ENCODE results near the gene ATP4B.

GRCh38 chr13:113630804-113631203 lies 27.2 kb downstream of the ATP4B start:
- TF ChIP-seq CTCF (IDR thresholded peaks at IDR 0.05 in 2 of 3, conservative IDR thresholded peaks at IDR 0.05 in 1 of 3; ENCODE audit: borderline replicate concordance in 1 of 3, insufficient read depth in 1 of 3, low read depth in 2 of 3, low read length in 2 of 3) (no peak), REST (IDR thresholded peaks at IDR 0.05; ENCODE audit: low read depth) (no peak), CBX3 (IDR thresholded peaks at IDR 0.05; ENCODE audit: low read depth) (no peak), POLR2AphosphoS5 (IDR thresholded peaks at IDR 0.05; ENCODE audit: low read depth, low read length) (no peak), EZH2 (IDR thresholded peaks at IDR 0.05) (no peak), RAD21 (IDR thresholded peaks at IDR 0.05; ENCODE audit: low read depth) (no peak), POLR2A (IDR thresholded peaks at IDR 0.05; ENCODE audit: borderline replicate concordance, extremely low read depth, insufficient read depth, insufficient read length) (no peak), ZBTB33 (IDR thresholded peaks at IDR 0.05; ENCODE audit: extremely low read depth, insufficient replicate concordance, low read length) (no peak), MAX (IDR thresholded peaks at IDR 0.05) (no peak), TCF7L2 (IDR thresholded peaks at IDR 0.05; ENCODE audit: borderline replicate concordance, extremely low read depth, insufficient read depth, insufficient read length) (no peak)
